Lower leg skin (tissue), 4 donors: ENCODE data around the gene ZNF790. TPM values are rescaled to one million over a fixed set of nuclear protein-coding genes. Genes with fewer than 3 reads are reported as not detected.

Experiments
- DNase-seq, 2 donors: peaks; one replicate each; pipeline ENCODE4 v3.0.0-alpha.2; 2019; ENCODE audit warnings: low spot score in 2 of 2
- H3K4me3 ChIP-seq: fragments of 200-600 bp; sonication (generic); 2 replicates; pipeline ENCODE4 v1.5.1; 2017; ENCODE audit warnings: mild to moderate bottlenecking, low read depth; ENCODE audit not compliant: poor library complexity, severe bottlenecking
- POLR2A ChIP-seq, 2 donors: fragments of 450-650 bp; IDR thresholded peaks; one replicate each; pipeline ENCODE4 v1.6.1; 2016 to 2017; ENCODE audit warnings: antibody characterized with exemption in 2 of 2, mild to moderate bottlenecking in 1 of 2, moderate library complexity in 1 of 2
- WGBS, 2 donors: methylation state at CpG; one replicate each; pipeline ENCODE4 v1.1.5; 2018; 5-methylcytosine and 5-hydroxymethylcytosine counted together
- intact Hi-C: fragments of 100-400 bp; cut with DNase I; formaldehyde crosslinking; loops from one replicate; pipeline ENCODE4 v1.15.0; 2023; ENCODE audit warnings: low total_unique reads
- total RNA-seq, 4 donors: library from RNA; depleted of rRNA; stranded (reverse); fragments of >200 nt; gene quantifications; one replicate each; pipeline ENCODE4 v1.1.0, GENCODE V29; 2016
- TF ChIP-seq, protein P1 (sequence below), 3 donors: fragments of 450-650 bp; IDR thresholded peaks; one replicate each; pipeline ENCODE4 v1.5.1; 2016; ENCODE audit warnings: antibody characterized with exemption in 3 of 3, mild to moderate bottlenecking in 3 of 3, moderate library complexity in 2 of 3

The ZNF790 gene
- total RNA-seq, 4 donors from 2014 or later: 3.5 to 9.1 (median 4.2) TPM

- TF ChIP-seq POLR2A (IDR thresholded peaks at IDR 0.05): no peak
- TF ChIP-seq, protein P1, sequence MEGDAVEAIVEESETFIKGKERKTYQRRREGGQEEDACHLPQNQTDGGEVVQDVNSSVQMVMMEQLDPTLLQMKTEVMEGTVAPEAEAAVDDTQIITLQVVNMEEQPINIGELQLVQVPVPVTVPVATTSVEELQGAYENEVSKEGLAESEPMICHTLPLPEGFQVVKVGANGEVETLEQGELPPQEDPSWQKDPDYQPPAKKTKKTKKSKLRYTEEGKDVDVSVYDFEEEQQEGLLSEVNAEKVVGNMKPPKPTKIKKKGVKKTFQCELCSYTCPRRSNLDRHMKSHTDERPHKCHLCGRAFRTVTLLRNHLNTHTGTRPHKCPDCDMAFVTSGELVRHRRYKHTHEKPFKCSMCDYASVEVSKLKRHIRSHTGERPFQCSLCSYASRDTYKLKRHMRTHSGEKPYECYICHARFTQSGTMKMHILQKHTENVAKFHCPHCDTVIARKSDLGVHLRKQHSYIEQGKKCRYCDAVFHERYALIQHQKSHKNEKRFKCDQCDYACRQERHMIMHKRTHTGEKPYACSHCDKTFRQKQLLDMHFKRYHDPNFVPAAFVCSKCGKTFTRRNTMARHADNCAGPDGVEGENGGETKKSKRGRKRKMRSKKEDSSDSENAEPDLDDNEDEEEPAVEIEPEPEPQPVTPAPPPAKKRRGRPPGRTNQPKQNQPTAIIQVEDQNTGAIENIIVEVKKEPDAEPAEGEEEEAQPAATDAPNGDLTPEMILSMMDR (IDR thresholded peaks at IDR 0.05): no peak
- H3K4me3 ChIP-seq: peak overlapping the region; percentile 68
- 0% methylated on average over 33 to 36 of the region's 36 CpGs for WGBS, 2 donors
- peak; percentile 91 to 97 for DNase-seq
- intact Hi-C loops: no loop called here
Observed at GRCh38 chr19:36849701-36850558, 11.7 kb upstream of the ZNF790 start.

DNA sequence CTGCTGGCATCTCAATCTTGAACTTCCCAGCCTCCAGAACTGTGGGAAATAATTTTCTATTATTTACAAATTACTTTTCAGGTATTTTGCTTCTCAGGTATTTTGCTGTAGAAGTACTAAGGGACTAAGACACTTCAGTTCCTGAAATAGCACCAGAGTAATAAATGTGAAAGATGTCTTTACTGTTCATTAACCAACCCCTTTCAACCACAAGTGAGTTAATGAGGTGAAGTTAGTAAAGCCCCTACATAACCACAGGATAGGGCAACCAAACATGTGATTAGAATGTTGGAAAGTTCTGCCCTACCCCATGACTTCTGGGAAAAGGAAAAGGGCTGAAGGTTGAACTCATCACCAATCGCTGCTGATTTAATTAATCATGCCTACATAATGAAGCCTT lies 9.8 kb upstream of the ZNF790 start:
- DNase-seq: no peak
- intact Hi-C loops: no loop called here
- H3K4me3 ChIP-seq: no peak overlapping the region
- TF ChIP-seq, protein P1 (IDR thresholded peaks at IDR 0.05): no peak
- TF ChIP-seq POLR2A (IDR thresholded peaks at IDR 0.05): no peak
- WGBS, 2 donors: 82 to 89% methylated on average over 1 of the region's 1 CpG

DNA sequence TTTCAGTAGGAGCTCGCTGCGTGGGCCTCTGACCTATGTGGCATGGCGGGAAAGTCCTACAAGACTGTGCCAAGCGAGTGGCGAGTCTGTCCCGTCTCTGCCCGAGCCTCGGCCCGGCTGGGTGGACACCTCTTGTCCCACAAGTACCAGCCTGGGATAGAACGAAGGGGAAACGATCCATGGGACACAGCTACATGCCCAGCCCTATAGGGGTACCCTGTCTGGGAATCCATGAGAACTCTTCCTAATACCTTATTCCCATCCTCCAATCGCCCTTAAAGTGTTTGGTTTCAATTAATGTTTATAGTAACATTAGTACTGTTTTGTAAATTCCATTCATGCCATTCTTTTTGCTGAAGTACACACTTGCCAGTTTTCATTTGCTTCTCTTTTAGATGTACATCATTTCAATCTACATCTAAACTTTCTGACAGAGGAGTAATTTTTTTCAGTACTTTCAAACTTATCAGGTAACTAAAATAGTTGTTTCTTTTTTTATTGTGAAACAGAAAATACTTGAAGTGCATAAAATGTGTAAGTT lies 667 bp upstream of the ZNF790 start:
- WGBS, 2 donors: 4 to 13% methylated on average over 10 to 12 of the region's 12 CpGs
- intact Hi-C loops: no loop called here
- H3K4me3 ChIP-seq: peak overlapping the region; percentile 86
- no peak for DNase-seq
- TF ChIP-seq, protein P1 (IDR thresholded peaks at IDR 0.05): no peak
- TF ChIP-seq POLR2A (IDR thresholded peaks at IDR 0.05): no peak

DNA sequence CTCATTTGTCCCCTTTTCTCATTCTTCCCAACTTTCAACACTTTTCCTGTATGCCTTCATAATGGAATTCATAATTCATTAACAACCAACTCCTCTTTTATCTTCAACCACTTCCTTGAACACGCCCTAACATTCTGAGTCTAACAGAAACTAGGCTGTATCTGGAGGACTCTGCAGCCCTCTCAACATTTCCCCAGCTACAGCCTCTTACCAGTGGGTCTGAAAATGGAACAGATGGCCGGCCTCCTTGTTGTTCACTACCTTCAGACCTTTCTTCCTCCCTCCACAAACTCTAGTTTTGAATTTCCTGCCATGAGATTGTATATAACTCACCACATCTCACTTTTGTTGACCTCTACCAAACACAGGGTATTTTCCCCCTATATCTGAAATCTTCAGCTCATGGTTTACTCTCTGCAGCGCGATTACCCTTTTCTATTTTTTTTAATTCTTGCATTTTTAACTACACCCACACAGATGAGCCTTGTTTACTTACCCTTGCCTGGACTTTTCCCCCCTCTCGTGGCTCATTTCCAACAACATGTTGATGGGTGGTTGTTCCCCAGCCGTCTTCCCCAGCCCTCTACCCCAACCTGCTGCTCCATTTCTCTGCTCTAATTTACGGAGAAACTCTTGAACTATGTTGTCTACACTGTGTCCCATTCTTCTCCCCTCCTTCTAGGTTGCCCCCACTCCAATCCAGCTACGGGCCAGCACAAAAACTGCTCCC lies 846 bp downstream of the ZNF790 start:
- WGBS, 2 donors: 22 to 33% methylated on average over 8 of the region's 8 CpGs
- no peak for DNase-seq
- H3K4me3 ChIP-seq: peak overlapping the region; percentile 86
- intact Hi-C loops: no loop called here
- TF ChIP-seq POLR2A (IDR thresholded peaks at IDR 0.05): no peak
- TF ChIP-seq, protein P1 (IDR thresholded peaks at IDR 0.05): no peak

- WGBS, 2 donors: 96 to 98% methylated on average over 2 of the region's 2 CpGs
- intact Hi-C loops: no loop called here
- no peak for TF ChIP-seq POLR2A (IDR thresholded peaks at IDR 0.05)
- TF ChIP-seq, protein P1 (IDR thresholded peaks at IDR 0.05): no peak
- no peak overlapping the region for H3K4me3 ChIP-seq
- no peak for DNase-seq
Observed at GRCh38 chr19:36833430-36833829, 4.8 kb downstream of the ZNF790 start.
